NCI-H2227 (cell line): Measurements from ENCODE around the gene LRTM2.

Experiments
- DNase-seq: peaks from one replicate; lab custom pipeline; 2025; ENCODE audit not compliant: unreplicated experiment; lab: John Stamatoyannopoulos, UW

LRTM2 gene

DNA sequence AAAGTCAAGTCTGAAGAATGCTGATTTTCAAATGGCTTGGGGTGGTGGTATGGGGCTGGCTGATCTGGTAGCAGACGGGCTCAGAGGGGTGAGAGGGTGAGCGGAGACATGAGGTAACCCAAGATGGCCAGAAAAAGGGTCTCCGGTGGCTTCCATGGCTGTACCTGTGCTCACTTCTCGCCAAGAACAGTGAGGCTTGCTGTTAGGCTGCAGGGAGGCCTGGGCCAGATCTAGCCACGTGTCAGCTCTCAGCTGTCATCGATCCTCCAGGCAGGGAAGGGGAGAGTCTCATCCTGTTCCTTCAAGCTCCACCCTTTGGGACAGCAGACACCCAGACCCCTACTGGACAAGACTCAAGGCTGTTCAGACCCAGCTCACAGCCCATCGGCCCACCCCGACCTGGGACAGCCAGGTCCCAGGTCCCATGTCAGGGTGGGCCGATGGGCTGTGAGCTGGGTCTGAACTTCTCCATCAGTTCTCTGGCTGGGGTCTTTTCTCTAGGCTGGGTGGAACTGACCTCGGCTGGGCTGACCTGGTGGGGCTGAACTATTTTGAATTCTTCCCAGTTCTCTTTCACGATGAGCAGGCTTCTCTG lies 9.0 kb downstream of the LRTM2 start:
- DNase-seq = no peak

DNA sequence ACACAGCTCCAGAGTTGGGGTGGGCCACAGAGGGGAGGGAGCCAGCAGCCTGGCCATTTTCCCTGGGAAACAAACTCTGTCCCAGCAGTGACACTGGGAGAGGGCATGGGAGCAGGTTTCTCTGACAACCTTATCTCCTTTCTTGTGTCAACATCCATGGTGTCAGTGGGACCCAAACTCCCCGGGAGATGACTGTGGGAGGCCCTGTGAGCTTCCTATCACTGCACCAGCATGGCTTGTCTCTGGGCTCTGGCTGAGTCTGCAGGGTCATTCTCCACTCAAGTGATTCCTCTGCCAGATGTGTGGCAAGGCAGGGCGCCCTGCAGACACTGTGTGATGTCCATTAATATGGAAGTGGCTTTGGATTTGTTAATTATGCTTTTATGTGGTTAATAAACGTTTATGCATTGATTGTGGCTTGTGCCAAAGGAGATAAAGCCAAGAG lies 10.1 kb downstream of the LRTM2 start:
- no peak for DNase-seq

DNA sequence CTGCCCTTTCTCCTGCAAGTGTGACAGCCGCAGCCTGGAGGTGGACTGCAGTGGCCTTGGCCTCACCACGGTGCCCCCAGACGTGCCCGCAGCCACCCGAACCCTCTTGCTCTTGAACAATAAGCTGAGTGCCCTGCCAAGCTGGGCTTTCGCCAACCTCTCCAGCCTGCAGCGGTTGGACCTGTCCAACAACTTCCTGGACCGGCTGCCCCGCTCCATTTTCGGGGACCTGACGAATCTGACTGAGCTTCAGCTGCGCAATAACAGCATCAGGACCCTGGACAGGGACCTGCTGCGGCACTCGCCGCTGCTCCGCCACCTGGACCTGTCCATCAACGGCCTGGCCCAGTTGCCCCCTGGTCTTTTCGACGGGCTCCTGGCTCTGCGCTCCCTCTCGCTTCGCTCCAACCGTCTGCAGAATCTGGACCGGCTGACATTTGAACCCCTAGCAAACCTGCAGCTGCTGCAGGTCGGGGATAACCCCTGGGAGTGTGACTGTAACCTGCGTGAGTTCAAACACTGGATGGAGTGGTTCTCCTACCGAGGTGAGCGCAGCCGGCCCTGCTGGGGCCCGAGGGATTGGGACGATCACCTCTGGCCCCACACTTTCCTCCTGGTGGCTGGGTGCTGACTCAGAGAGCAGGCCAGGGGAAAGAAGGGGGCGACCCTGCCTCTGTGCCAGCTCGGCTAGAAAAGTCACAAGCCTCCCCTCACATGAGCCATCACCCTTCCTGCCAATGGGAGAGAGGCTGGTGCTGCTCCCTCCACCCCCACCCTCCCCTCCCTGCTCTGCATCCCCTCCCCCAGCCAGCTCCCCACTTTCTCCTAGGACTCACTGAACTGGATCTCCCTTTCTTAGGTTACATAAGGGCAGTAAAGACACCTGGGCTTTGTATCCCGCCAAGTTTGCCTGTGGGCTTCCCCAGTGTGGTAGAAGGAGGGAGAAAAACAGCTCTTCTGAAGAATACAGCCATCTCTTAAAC lies 10.9 kb downstream of the LRTM2 start:
- no peak for DNase-seq

DNA sequence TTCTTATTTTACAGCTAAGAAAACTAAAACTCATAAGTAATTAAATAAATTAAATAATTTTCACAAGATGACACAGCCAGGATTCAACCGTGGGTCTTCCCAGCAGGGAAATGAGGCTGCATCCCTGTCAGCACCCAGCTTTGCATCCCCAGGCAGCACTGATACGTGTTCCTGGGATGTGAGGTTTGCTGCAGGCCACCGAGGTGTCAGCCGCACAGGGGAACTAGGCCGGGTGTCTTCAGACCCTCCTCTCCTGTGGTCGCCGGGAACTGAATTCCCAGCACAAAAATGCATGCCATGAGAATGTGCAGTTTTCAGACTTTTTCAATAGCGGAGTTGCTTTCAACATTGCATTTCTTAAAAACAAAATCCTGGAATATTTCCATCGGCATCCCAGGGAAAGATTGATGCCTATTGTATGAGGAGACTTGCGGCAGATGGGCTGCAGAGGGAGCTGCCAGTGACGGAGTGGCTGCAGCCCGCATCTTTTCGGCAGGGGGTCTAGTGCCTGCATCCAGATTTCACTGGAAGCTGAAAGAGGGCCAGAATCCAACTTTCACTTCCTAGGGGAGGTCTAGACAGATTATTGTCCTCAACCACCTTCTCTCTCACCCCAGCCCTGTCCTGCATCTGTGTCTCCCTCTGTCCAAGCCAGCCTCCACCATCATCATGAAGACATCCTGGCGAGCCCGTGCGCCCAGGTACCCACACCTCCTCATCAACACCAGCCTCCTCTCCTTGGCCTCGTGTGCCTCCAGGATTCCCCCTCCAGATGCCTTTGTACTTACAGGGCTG lies 12.6 kb downstream of the LRTM2 start:
- DNase-seq = no peak

DNA sequence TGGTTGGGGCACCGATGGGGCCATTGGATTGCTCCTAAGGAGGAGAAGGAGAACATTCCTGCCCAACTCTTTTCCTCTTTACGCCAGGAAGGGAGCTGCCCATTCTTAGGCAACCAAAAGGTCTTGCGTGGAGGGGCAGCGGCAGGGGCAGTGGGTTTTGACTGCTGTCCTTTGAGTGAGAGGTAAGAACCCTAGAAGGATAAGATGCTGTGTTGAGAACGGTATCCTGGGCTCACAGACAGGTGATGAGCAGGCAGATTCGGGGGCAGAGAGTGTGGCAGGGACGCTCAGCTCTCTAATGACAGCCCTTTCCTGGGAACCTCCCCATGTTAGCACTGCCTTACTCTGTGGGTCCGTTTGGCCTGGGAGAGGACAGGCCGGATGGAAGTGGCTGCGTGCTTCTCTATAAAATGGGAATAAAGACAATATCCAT lies 13.2 kb downstream of the LRTM2 start:
- DNase-seq = no peak

DNA sequence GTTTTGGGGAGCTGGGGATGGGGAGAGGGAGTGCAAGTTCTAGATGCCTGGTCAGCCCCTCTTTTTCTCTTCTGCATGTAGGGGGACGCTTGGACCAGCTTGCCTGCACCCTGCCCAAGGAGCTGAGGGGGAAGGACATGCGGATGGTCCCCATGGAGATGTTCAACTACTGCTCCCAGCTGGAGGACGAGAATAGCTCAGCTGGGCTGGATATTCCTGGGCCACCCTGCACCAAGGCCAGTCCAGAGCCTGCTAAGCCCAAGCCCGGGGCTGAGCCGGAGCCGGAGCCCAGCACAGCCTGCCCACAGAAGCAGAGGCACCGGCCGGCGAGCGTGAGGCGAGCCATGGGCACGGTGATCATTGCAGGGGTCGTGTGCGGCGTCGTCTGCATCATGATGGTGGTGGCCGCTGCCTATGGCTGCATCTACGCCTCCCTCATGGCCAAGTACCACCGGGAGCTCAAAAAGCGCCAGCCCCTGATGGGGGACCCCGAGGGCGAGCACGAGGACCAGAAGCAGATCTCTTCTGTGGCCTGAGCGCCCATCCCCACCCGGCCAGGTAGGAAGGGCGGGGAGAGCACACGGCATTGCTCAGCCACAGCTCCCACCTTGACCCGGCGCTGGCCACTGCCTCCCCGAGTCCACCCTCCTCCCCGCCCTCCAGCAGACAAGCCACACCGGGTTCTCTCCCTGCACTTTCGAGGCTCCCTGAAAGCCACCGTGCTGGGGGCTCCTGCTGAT lies 14.0 kb downstream of the LRTM2 start:
- DNase-seq = no peak

DNA sequence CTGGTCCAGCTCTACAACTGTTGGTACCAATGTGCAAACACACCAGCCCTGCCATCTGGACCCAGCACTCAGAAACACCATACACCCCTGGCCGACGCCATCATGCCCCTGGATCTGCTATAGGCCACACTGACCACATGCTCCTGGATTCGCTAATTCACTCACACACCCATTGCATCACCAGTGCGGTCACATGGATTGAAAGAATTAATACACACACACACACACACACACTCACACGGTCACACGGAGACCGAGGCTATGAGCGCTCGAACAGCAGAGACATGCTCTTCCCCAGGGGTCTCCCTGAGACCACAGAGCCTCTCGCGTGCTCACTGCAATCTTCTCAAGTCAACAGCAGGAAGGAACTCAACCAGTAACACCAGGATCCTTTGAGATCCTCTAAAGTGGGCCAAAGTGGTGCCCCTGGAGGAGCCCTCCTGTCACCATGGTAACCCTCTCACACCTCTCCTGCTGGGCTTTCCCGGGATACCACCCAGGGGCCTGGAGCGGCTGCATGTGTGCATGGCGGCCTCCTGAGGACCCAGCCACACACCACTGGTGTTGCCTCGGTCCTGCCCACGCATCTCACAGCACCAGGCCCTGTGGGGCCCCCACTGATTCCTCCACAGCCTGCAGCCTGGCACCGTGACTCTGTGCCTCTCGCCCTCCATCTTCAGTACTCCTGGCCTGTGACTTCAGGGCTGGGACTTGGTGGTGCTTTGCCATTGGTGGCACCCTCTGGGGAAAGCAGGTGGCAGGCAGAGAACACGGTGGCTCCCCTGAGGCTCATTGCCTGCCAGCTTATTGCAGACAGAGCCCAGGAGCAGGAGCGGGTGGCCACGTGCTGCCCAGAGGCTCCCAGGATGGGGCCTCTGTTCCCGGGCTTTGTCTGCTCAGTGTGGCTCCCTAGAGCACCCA lies 15.1 kb downstream of the LRTM2 start:
- no peak for DNase-seq

DNA sequence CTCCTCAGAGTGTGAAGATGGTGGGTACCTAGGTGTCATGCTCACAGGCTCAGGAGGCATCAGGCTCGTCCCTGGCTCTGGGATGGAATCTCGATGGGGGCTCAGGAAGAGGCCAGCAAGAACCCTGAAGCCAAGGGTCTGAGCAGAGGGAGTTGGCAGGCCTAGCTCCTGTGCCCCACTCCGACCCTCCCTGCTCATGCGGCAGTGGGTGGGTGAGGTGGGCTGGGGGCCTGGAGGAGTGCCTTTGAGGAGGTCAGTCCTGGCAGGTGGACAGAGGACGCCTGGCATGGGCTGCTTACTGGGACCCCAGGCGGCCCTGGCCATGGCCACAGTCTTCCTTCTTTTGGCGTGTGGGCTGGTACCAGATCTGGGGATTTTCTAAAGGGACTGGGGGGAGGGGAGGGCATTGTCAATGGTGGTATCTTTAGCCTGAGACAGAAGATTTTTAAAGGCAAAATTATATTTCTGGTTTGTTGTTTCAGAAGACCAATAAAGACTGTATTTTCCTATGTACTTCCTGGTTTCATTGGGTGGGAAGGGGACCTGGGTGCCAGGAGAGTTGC lies 16.0 kb downstream of the LRTM2 start:
- no peak for DNase-seq

DNA sequence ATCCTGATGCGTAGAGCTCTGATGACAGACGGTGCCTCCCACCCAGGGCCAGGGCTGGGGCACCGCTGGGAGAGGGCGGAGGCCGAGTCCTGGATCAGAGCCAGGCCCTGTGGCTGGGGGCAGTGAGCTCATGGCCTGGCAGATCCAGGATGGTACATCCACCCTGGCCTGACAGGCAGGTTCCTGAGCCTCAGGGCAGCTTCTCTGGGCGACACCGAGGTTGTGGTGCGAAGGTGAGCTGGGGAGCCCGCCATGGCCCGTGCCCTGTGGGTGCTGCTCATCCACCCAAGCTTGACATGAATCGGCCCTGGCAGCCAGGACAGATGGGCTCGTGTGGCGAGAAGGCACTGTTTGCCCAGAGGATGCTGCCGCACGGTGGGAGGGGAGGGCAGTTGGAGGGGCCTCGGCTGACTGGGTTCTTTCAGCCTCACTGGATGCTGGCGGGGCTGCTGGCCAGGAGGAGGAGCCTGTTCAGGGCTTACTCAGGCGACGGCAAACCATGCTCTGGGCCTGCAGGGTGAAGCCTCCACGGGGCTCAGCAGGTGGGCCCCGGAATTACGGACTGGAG lies 16.6 kb downstream of the LRTM2 start:
- no peak for DNase-seq

DNA sequence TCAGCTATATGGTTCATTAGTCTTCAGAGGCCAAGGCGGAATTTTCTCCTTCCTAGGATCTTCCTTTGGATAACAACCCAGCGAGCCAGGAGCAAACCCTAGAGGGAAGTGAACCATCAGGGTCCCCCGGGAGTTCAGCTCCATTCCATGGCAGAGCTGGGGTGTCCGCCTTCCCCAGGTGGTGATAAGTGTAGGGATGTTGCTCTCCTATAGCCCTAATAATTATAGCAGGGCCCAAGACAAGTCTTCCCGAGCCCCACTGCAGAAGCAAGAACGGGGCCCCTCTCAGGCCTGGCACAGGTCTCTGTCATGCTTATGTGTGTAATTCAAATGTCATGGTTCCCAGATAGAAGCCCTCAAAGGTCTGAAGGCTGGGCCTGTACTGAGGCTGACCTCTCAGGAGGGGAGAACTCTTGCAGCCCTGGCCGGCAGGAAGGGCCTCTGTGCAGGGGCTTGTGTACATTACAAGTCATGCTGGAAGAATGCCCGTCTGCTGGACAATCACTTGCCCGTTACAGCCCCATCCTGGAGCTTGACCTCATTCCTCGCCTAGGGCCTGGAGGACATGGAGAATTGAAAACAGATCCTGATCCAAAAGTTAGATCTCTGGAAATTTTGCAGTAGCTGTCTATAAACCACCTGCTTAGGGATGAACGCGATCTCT lies 17.3 kb downstream of the LRTM2 start:
- DNase-seq = no peak

DNA sequence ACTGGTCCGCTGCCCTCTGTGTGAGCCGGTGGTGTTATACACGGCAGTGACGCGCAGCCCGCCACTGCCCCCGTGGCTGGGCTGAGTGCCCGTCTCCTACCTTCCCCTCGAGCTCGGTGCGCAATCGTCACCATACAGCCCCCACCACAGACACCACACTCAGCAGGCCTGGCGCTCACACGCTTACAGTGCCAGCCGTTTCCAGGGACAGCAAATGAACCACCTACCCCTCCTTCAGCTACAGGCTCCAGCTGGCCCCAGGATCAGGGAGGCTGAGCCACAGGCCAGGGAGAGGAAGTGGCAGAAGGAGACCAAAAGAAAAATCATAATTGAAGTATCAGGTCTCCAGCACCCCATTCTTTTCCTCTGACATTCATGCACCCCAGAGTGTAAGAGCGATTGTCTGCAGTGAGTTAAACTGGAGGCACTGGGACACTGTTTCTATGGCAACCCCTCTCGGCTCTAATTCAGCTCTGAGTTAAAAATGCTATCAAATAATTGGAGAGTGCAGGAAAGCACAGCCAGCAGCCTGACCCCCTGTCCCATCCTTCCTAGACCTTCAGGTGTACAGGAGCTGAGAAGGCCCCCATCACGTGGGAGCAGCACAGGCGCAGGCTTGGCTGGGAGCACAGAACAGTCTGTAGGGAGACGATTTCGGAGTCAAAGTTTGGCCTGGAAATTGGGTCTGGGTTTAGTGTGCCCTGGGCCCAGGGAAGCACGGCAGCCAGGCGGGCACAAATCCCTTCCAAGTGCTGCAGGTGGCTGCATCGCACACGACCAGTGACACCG lies 18.0 kb downstream of the LRTM2 start:
- peak; percentile 16 for DNase-seq

DNA sequence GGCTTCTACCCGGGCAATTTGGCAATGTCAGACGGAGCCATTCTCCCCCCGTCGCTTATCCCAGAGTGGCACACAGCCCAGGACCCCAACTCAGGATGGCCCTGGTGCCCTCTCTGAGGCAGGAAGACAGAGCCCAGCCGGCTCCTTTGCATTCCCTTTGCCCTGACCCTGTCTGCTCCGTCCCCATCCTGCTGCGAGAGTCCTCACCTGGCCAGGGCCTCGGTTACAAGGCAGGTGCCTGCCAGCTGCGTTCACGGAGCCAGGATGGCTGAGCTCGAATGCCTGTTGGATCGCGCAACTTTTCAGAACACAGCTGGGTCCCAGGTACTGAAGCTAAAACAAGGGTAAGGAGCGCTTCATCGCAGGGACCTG lies 18.6 kb downstream of the LRTM2 start:
- no peak for DNase-seq

DNA sequence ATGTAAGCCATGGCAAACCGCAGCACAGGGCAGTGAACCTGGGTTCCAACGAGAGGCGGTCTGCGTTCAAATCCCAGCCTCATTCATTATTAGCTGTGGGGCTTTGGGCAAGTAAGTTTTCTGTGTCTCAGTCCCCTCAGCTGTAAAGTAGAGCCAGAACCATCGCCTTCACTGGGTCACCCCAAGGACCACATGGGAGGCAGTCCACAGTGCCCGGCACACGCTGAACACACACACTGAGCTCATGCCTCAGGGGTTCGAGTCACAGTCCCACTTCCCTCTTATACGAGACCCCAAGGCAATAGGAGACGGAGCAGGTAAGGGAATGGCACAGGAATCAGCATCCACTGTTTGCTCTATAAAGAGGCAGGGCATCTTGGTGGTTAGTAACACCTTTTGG lies 19.1 kb downstream of the LRTM2 start:
- DNase-seq = no peak

DNA sequence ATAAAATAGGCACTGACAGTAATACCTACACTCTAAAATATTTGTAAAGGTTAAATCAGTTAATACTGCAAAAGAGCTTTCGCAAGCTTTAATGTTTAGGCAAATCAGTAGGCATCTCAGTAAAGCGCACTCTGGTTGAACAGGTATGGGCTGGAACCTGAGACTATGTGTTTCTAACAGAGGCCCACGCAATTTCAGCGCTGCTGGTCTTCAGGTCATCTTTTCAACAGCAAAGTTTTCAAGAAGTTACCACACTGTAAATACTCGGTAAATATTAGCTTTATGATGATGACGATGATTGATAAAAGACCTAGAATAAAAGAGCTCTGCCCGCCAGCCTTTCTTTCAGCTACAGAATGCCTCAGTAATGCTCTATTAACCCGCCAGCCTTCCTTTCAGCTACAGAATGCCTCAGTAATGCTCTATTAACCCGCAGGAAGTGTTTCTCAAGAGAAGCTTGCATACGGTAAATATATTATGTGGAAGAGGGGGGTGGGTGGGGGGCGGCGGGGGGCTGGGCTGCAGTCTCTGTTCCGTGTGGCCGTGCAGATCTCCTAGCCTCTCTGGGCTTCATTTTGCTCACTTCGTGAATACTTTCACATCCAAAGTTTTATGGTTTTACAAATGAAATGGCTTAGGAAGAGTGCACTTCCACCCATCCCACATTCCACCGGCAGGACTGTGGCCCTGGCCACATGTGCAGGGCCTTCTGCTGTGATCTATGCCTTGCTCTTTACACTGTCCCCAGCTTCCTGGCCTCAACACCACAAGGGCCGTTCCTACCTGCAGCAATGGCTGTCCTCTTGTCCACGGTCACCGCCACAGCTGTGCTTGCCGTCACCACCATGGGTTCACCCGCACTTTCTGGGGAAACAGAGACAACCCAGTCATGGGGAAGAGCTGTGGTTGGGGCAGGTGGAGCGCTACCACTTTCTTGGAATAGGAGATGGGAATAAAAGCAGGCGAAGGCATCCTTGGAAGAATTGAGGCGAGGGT lies 19.9 kb downstream of the LRTM2 start:
- no peak for DNase-seq

DNA sequence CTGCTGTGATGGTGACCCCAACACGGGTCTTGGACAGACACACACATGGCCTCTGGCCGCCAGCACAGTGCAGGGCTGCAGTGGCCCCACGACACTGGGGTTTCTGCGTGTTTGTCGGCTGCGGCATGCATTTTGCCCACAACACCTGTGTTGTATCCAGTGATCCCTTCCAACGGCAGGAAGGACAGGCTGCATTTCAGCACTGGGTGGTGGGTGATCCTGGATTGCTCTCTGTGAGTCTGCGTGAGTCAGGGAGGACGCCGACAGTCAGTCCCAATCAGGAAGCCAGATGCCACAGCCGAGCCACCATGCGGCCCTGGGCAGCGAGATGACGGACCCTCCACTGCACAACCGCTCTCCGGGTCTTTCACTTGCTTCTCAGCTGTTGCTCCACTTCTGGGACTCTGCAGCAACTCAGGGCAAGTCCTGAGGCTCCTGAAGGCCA lies 20.6 kb downstream of the LRTM2 start:
- no peak for DNase-seq

DNA sequence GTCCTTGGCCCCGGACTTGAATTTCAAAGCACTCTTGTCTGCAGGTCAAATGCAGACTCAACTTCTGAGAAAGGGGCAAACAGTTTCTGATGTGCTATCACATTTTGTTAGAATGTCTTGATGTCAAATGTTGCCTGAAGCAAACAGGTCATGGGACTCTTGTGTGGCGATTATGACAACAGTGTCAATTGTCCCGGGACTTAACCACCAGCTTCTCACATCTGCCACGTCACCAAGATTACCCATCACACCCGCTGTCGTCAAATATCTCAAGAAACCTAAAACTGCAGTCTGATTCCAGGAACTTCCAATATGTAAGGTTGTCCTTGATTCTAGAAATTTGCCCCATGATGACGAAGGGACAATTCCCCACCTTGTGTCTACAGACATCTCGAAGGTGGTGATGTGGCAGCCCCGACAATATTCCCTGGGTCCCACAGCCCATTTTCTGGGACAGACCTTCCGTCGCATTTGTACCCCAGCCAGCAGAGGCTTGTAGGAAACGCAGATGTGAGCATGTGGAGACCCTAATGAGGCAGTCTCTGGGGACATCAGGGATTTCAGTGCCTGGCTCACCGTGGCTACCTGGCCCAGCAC lies 21.3 kb downstream of the LRTM2 start:
- DNase-seq = no peak
